Activated B cell treated with CpG ODN at 0.5 μM for 24 hours (primary cell): Measurements from ENCODE around the gene LIX1L. TPM values are rescaled to one million over a fixed set of nuclear protein-coding genes. Genes with fewer than 3 reads are reported as not detected.

ENCODE experiments used
- ATAC-seq: fragments of 200-7000 bp; cut with Tn5 transposase; one replicate; pipeline ENCODE4 v1.10.0; 2021; ENCODE audit warnings: low read depth, mild to moderate bottlenecking, moderate library complexity
- CTCF ChIA-PET: fragments of 350-600 bp; sonication (Branson Sonifier 250); formaldehyde crosslinking; loops from one replicate; lab custom pipeline; 2021; ENCODE audit warnings: antibody characterized with exemption; lab: Charles Lee
- POLR2A ChIA-PET: fragments of 350-600 bp; sonication (Branson Sonifier 250); formaldehyde crosslinking; loops from one replicate; lab custom pipeline; 2021; ENCODE audit warnings: antibody characterized with exemption; lab: Charles Lee
- DNase-seq: peaks from one replicate; pipeline ENCODE4 v3.0.0; 2022
- H3K27ac Mint-ChIP-seq: one replicate; pipeline ENCODE4 v1.8.0; 2020; ENCODE audit warnings: mixed read lengths
- H3K27me3 Mint-ChIP-seq: one replicate; pipeline ENCODE4 v1.8.0; 2021; ENCODE audit warnings: mixed read lengths
- H3K36me3 Mint-ChIP-seq: one replicate; pipeline ENCODE4 v1.8.0; 2021; ENCODE audit warnings: low read depth, mixed read lengths
- H3K4me1 Mint-ChIP-seq: one replicate; pipeline ENCODE4 v1.8.0; 2021; ENCODE audit warnings: mixed read lengths
- H3K4me3 Mint-ChIP-seq: one replicate; pipeline ENCODE4 v1.8.0; 2020; ENCODE audit warnings: mild to moderate bottlenecking, mixed read lengths
- H3K9me3 Mint-ChIP-seq: one replicate; pipeline ENCODE4 v1.8.0; 2020; ENCODE audit warnings: mixed read lengths
- intact Hi-C: fragments of 100-400 bp; cut with micrococcal nuclease; formaldehyde crosslinking; loops from one replicate; pipeline ENCODE4 v1.15.1; 2024
- total RNA-seq: library from RNA; stranded (reverse); gene quantifications from 2 replicates; pipeline ENCODE4 v1.2.3, GENCODE V29; 2022
- TF ChIP-seq, protein P1 (sequence below): fragments of 200-600 bp; IDR thresholded peaks from one replicate; pipeline ENCODE4 v1.8.0; 2022; ENCODE audit warnings: antibody characterized with exemption, mild to moderate bottlenecking

The LIX1L gene
- total RNA-seq, 1 donor from 2014 or later, result 31.7 TPM

GRCh38 chr1:145983206-145983675 is 25.4 kb upstream of the LIX1L start:
- Mint-ChIP-seq H3K27me3 (no peaks in the 10 kb centered on the region), H3K36me3 (no peaks in the 10 kb centered on the region), H3K4me1 (peaks cover 28% of the 10 kb centered on the region), H3K9me3 (no peaks in the 10 kb centered on the region), H3K27ac (no peak overlapping the region), H3K4me3 (no peak overlapping the region)
- DNase-seq (no peak), ATAC-seq (no peak)
- TF ChIP-seq, protein P1, sequence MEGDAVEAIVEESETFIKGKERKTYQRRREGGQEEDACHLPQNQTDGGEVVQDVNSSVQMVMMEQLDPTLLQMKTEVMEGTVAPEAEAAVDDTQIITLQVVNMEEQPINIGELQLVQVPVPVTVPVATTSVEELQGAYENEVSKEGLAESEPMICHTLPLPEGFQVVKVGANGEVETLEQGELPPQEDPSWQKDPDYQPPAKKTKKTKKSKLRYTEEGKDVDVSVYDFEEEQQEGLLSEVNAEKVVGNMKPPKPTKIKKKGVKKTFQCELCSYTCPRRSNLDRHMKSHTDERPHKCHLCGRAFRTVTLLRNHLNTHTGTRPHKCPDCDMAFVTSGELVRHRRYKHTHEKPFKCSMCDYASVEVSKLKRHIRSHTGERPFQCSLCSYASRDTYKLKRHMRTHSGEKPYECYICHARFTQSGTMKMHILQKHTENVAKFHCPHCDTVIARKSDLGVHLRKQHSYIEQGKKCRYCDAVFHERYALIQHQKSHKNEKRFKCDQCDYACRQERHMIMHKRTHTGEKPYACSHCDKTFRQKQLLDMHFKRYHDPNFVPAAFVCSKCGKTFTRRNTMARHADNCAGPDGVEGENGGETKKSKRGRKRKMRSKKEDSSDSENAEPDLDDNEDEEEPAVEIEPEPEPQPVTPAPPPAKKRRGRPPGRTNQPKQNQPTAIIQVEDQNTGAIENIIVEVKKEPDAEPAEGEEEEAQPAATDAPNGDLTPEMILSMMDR, result no peak
- ChIA-PET POLR2A (interaction anchor here (1.6 to 13.5 kb wide), 4 partner anchors 10 to 56 kb away, joined by 4 to 579 read pairs (median 6); partner anchors contain the start of genes LIX1L, RBM8A and TXNIP), CTCF (interaction anchor here (0.9 kb wide), 1 partner anchor 14 kb away, joined by 3 read pairs; no protein-coding TSS in a partner anchor)
- intact Hi-C loops, result no loop called here

DNA sequence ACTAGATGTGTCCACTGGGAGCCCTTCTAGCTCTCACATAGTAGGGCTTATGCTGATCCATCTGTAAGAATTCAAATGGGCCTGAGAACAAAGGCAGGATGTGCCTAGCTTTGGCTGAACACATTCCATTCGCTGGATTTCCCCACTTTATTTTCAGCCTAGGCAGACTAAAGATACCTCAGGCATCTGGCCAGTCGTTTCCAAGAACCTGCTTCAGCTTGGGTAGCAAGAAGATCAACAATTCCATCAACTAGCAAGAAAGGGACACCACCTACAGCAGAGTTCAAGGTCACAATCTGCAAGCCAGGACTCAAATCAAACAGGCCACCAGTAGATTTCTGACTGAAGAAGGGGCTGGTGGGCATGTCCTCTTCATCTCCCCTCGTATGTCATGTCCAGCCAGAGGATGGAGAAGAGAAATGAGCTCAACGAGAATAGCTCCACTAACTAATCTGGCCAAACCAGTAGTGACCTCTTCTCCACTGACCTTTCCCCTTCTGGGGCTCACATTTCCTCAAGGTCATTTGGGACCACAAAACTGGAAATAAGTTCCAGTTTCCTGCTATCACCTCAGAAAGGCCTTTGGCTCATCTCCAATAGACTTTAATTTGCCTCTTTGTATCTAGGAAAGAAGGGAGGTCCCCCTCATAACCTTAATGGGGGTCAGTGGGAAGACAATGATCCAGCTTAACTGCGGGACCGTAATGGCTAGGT is 24.4 kb upstream of the LIX1L start:
- no peak overlapping the region for H3K4me3 Mint-ChIP-seq
- intact Hi-C loops, result no loop called here

GRCh38 chr1:145980457-145980994 is 22.7 kb upstream of the LIX1L start:
- no peak for DNase-seq
- Mint-ChIP-seq H3K9me3 (no peaks in the 10 kb centered on the region), H3K4me1 (peaks cover 13% of the 10 kb centered on the region), H3K36me3 (peaks cover 3% of the 10 kb centered on the region), H3K27ac (no peak overlapping the region), H3K27me3 (no peaks in the 10 kb centered on the region), H3K4me3 (no peak overlapping the region)
- TF ChIP-seq, protein P1, result no peak
- intact Hi-C loops, result no loop called here
- ATAC-seq, result no peak
- POLR2A ChIA-PET, result interaction anchor here (0.6 to 13.5 kb wide), 16 partner anchors 13 to 738 kb away, joined by 3 to 579 read pairs (median 22); partner anchors contain the start of genes ANKRD34A, LIX1L, PEX11B and PIAS3
- CTCF ChIA-PET, result interaction anchor here (1.1 to 7.6 kb wide), 6 partner anchors 10 to 56 kb away, joined by 4 to 247 read pairs (median 19); partner anchors contain the start of genes ANKRD34A, POLR3GL and TXNIP

More for the DNA sequence above, 24.4 kb upstream of the LIX1L start:
- Mint-ChIP-seq H3K27ac (no peak overlapping the region), H3K27me3 (no peaks in the 10 kb centered on the region), H3K36me3 (no peaks in the 10 kb centered on the region), H3K9me3 (no peaks in the 10 kb centered on the region), H3K4me1 (peaks cover 20% of the 10 kb centered on the region)
- ChIA-PET CTCF (interaction anchor here (0.6 to 7.6 kb wide), 3 partner anchors 8 to 53 kb away, joined by 3 to 247 read pairs (median 3); no protein-coding TSS in a partner anchor), POLR2A (interaction anchor here (0.6 to 13.5 kb wide), 6 partner anchors 11 to 54 kb away, joined by 4 to 579 read pairs (median 6); partner anchors contain the start of genes LIX1L and TXNIP)
- DNase-seq, result no peak
- no peak for ATAC-seq
- TF ChIP-seq, protein P1, result no peak

- TF ChIP-seq, protein P1, result no peak
- ATAC-seq (peak; percentile 11), DNase-seq (no peak)
- peaks cover 9% of the 10 kb centered on the region for H3K36me3 Mint-ChIP-seq
- CTCF ChIA-PET, result interaction anchor here (1.1 to 7.6 kb wide), 9 partner anchors 10 to 135 kb away, joined by 4 to 247 read pairs (median 8); partner anchors contain the start of genes ANKRD34A, NUDT17, POLR3GL and TXNIP
- H3K9me3 Mint-ChIP-seq, result no peaks in the 10 kb centered on the region
- no peak overlapping the region for H3K27ac Mint-ChIP-seq
- POLR2A ChIA-PET, result interaction anchor here (0.6 to 13.5 kb wide), 22 partner anchors 11 to 136 kb away, joined by 3 to 579 read pairs (median 14); partner anchors contain the start of genes ANKRD34A, LIX1L, NUDT17 and PEX11B
- H3K27me3 Mint-ChIP-seq, result no peaks in the 10 kb centered on the region
- no peak overlapping the region for H3K4me3 Mint-ChIP-seq
- intact Hi-C loops, result loop anchor here (1.0 to 2.0 kb wide), 6 partner anchors 7 to 121 kb away; partner anchors contain the start of genes ANKRD34A, LIX1L, PIAS3 and POLR3GL
- H3K4me1 Mint-ChIP-seq, result peaks cover 7% of the 10 kb centered on the region
These were observed 22.1 kb upstream of the LIX1L start for GRCh38 chr1:145979746-145980456.
